GM23338 (cell line): Measurements from ENCODE around the gene TMIE. TPM values are rescaled to one million over a fixed set of nuclear protein-coding genes. Genes with fewer than 3 reads are reported as not detected.

ENCODE experiments used
- ATAC-seq: fragments of 200-7000 bp; cut with Tn5 transposase; 3 replicates; pipeline ENCODE4 v1.9.1; 2020
- DNase-seq: peaks from one replicate; pipeline ENCODE4 v3.0.0-alpha.2; 2015; ENCODE audit warnings: low spot score
- H2AFZ ChIP-seq: fragments of 200-600 bp; sonication (generic); 2 replicates; pipeline ENCODE4 v1.8.0; 2016; ENCODE audit warnings: antibody characterized with exemption, mild to moderate bottlenecking, moderate library complexity
- H3F3A ChIP-seq: fragments of 200-600 bp; sonication (generic); replicated peaks from 2 replicates; pipeline ENCODE4 v1.8.0; 2017; ENCODE audit warnings: antibody characterized with exemption, mixed run types, low read depth
- H3K27ac ChIP-seq: fragments of 200-600 bp; sonication (generic); 2 replicates; pipeline ENCODE4 v1.6.1; 2016; ENCODE audit warnings: low read depth
- H3K27me3 ChIP-seq: fragments of 200-600 bp; sonication (generic); 2 replicates; pipeline ENCODE4 v1.8.0; 2016; ENCODE audit warnings: mild to moderate bottlenecking, mixed run types, moderate library complexity; ENCODE audit not compliant: insufficient read depth
- H3K36me3 ChIP-seq: fragments of 200-600 bp; sonication (generic); 2 replicates; pipeline ENCODE4 v1.8.0; 2016; ENCODE audit warnings: mild to moderate bottlenecking; ENCODE audit not compliant: insufficient read depth
- H3K4me1 ChIP-seq: fragments of 200-600 bp; sonication (generic); 2 replicates; pipeline ENCODE4 v1.8.0; 2016; ENCODE audit warnings: mild to moderate bottlenecking, moderate library complexity; ENCODE audit not compliant: insufficient read depth
- H3K4me2 ChIP-seq: fragments of 200-600 bp; sonication (generic); 2 replicates; pipeline ENCODE4 v1.7.1; 2017; ENCODE audit warnings: mixed run types
- H3K4me3 ChIP-seq: fragments of 200-600 bp; sonication (generic); 2 replicates; pipeline ENCODE4 v1.6.1; 2016; ENCODE audit warnings: mixed run types
- H3K79me2 ChIP-seq: fragments of 200-600 bp; sonication (generic); replicated peaks from 2 replicates; pipeline ENCODE4 v1.8.0; 2017; ENCODE audit warnings: mild to moderate bottlenecking; ENCODE audit not compliant: insufficient read depth
- H3K9me2 ChIP-seq: fragments of 200-600 bp; sonication (generic); 2 replicates; pipeline ENCODE4 v1.8.0; 2017; ENCODE audit not compliant: insufficient read depth
- H4K20me1 ChIP-seq: fragments of 200-600 bp; sonication (generic); replicated peaks from 2 replicates; pipeline ENCODE4 v1.8.0; 2017; ENCODE audit warnings: mild to moderate bottlenecking; ENCODE audit not compliant: insufficient read depth
- H3K27ac Mint-ChIP-seq: 2 replicates; pipeline ENCODE4 v1.8.0; 2020; ENCODE audit warnings: inconsistent platforms, mild to moderate bottlenecking, moderate library complexity, mixed read lengths
- H3K27me3 Mint-ChIP-seq: 3 replicates; pipeline ENCODE4 v1.8.0; 2022; ENCODE audit warnings: low read depth, mild to moderate bottlenecking, moderate library complexity, mixed read lengths, inconsistent platforms; ENCODE audit not compliant: insufficient read depth, poor library complexity
- H3K36me3 Mint-ChIP-seq: 3 replicates; pipeline ENCODE4 v1.8.0; 2021; ENCODE audit warnings: low read depth, mild to moderate bottlenecking, inconsistent platforms, moderate library complexity, mixed read lengths
- H3K4me1 Mint-ChIP-seq: 3 replicates; pipeline ENCODE4 v1.8.0; 2020; ENCODE audit warnings: mild to moderate bottlenecking, inconsistent platforms, mixed read lengths
- H3K4me3 Mint-ChIP-seq: 3 replicates; pipeline ENCODE4 v1.8.0; 2021; ENCODE audit warnings: moderate library complexity, mild to moderate bottlenecking, inconsistent platforms, mixed read lengths
- H3K9me3 Mint-ChIP-seq: 3 replicates; pipeline ENCODE4 v1.8.0; 2020; ENCODE audit warnings: moderate library complexity, mild to moderate bottlenecking, inconsistent platforms, mixed read lengths
- EZH2phosphoT487 ChIP-seq: fragments of 200-600 bp; sonication (generic); IDR thresholded peaks from one replicate; pipeline ENCODE4 v1.8.1; 2018; ENCODE audit warnings: antibody characterized with exemption; ENCODE audit not compliant: unreplicated experiment
- JUNB ChIP-seq: IDR thresholded peaks from one replicate; pipeline ENCODE4 v1.6.1; 2016; ENCODE audit warnings: antibody characterized with exemption; ENCODE audit not compliant: unreplicated experiment
- POLR2AphosphoS5 ChIP-seq: IDR thresholded peaks from 2 replicates; pipeline ENCODE4 v1.6.1; 2016; ENCODE audit warnings: antibody characterized with exemption, low read depth
- REST ChIP-seq: IDR thresholded peaks from one replicate; pipeline ENCODE4 v1.6.1; 2018; ENCODE audit warnings: antibody characterized with exemption; ENCODE audit not compliant: unreplicated experiment
- ZNF462 ChIP-seq: fragments of 250-450 bp; sonication (Bioruptor Pico); IDR thresholded peaks from 2 replicates; pipeline ENCODE4 v1.5.0; 2020; ENCODE audit warnings: mild to moderate bottlenecking, moderate library complexity
- polyA plus RNA-seq: library from polyadenylated mRNA; unstranded; fragments of >200 nt; fragmentation: Nextera tagmentation; extraction: Ambion mirVana; gene quantifications from 2 replicates; pipeline ENCODE4 v1.2.1, GENCODE V29; 2016
- total RNA-seq: library from RNA; depleted of rRNA; stranded (reverse); fragments of >200 nt; shearing (Covaris generic); gene quantifications from 2 replicates; pipeline ENCODE4 v1.2.3, GENCODE V29; 2014

The TMIE gene
- total and polyA plus RNA-seq, 2 experiments from 2014 or later = 0.84 to 1.2 TPM

- Histone ChIP-seq H3F3A (0 out of 2 replicates have a peak, but pooled peaks cover 5% of the 10 kb centered on the region), H3K27ac (no peak overlapping the region), H3K27me3 (no peaks in the 10 kb centered on the region), H3K4me3 (no peak overlapping the region), H4K20me1 (no peaks in the 10 kb centered on the region), H3K36me3 (no peaks in the 10 kb centered on the region), H2AFZ (no peak overlapping the region), H3K79me2 (no peaks in the 10 kb centered on the region), H3K4me1 (peaks cover 41% of the 10 kb centered on the region), H3K9me2 (no peaks in the 10 kb centered on the region), H3K4me2 (peak overlapping the region; percentile 51)
- Mint-ChIP-seq H3K36me3 (peaks cover 6% of the 10 kb centered on the region; the same call in 2 of the 3 replicates), H3K27me3 (peaks cover 22% of the 10 kb centered on the region), H3K9me3 (peaks cover 7% of the 10 kb centered on the region), H3K4me1 (peaks cover 53% of the 10 kb centered on the region), H3K27ac (no peak overlapping the region), H3K4me3 (no peak overlapping the region)
- DNase-seq (no peak), ATAC-seq (peak; percentile 24)
- TF ChIP-seq ZNF462 (CRISPR knock-in tag) (no peak), POLR2AphosphoS5 (no peak), JUNB (no peak), EZH2phosphoT487 (no peak)
Observed at GRCh38 chr3:46656778-46657556, 44.2 kb upstream of the TMIE start.

GRCh38 chr3:46659285-46659684 is 41.9 kb upstream of the TMIE start:
- no peaks in the 10 kb centered on the region for H4K20me1 ChIP-seq
- no peak overlapping the region for H3K27ac ChIP-seq
- peaks cover 67% of the 10 kb centered on the region for H3K4me1 Mint-ChIP-seq
- H3K27me3 Mint-ChIP-seq = peaks cover 31% of the 10 kb centered on the region
- no peaks in the 10 kb centered on the region for H3K36me3 ChIP-seq
- ATAC-seq (peak; percentile 12), DNase-seq (peak; percentile 42)
- H3K27ac Mint-ChIP-seq = no peak overlapping the region; the same call in 1 of the 2 replicates
- peaks cover 51% of the 10 kb centered on the region for H3K4me1 ChIP-seq
- H3K79me2 ChIP-seq = no peaks in the 10 kb centered on the region
- H3K27me3 ChIP-seq = no peaks in the 10 kb centered on the region
- H3K36me3 Mint-ChIP-seq = no peaks in the 10 kb centered on the region
- H3F3A ChIP-seq = 0 out of 2 replicates have a peak, but pooled peaks cover 9% of the 10 kb centered on the region
- H3K9me3 Mint-ChIP-seq = no peaks in the 10 kb centered on the region; the same call in 2 of the 3 replicates
- no peak overlapping the region for H3K4me3 Mint-ChIP-seq
- H3K9me2 ChIP-seq = no peaks in the 10 kb centered on the region
- peak overlapping the region; percentile 1; the same call in 1 of the 2 replicates for H2AFZ ChIP-seq
- no peak overlapping the region; the same call in 1 of the 2 replicates for H3K4me2 ChIP-seq
- H3K4me3 ChIP-seq = no peak overlapping the region
- TF ChIP-seq REST = no peak
